Neural crest cell (in vitro differentiated cells): ENCODE data around the gene CCDC184. TPM values are rescaled to one million over a fixed set of nuclear protein-coding genes. Genes with fewer than 3 reads are reported as not detected.

Experiments used
- DNase-seq: peaks from one replicate; pipeline ENCODE4 v3.0.0; 2021; ENCODE audit warnings: low read depth, mixed read lengths, low spot score
- H3K27ac Mint-ChIP-seq: one replicate; pipeline ENCODE4 v1.8.0; 2021; ENCODE audit warnings: mild to moderate bottlenecking, mixed read lengths; ENCODE audit not compliant: unreplicated experiment
- H3K27me3 Mint-ChIP-seq: 2 replicates; pipeline ENCODE4 v1.8.0; 2021; ENCODE audit warnings: low read depth, mild to moderate bottlenecking, mixed read lengths
- H3K36me3 Mint-ChIP-seq: 2 replicates; pipeline ENCODE4 v1.8.0; 2021; ENCODE audit warnings: low read depth, mild to moderate bottlenecking, mixed read lengths
- H3K4me1 Mint-ChIP-seq: 2 replicates; pipeline ENCODE4 v1.8.0; 2021; ENCODE audit warnings: mixed read lengths
- H3K4me3 Mint-ChIP-seq: one replicate; pipeline ENCODE4 v1.8.0; 2021; ENCODE audit warnings: mild to moderate bottlenecking, mixed read lengths
- H3K9me3 Mint-ChIP-seq: 2 replicates; pipeline ENCODE4 v1.8.0; 2021; ENCODE audit warnings: mixed read lengths
- total RNA-seq: library from RNA; stranded (reverse); gene quantifications from 2 replicates; pipeline ENCODE4 v1.2.1, GENCODE V29; 2021
- TF ChIP-seq, protein P1 (sequence below): fragments of 200-600 bp; sonication (generic); conservative IDR thresholded peaks from 2 replicates; pipeline ENCODE4 v1.5.0; 2021; ENCODE audit warnings: antibody characterized with exemption, mild to moderate bottlenecking

CCDC184 gene
- total RNA-seq, 1 donor from 2014 or later, result 12.6 TPM

DNA sequence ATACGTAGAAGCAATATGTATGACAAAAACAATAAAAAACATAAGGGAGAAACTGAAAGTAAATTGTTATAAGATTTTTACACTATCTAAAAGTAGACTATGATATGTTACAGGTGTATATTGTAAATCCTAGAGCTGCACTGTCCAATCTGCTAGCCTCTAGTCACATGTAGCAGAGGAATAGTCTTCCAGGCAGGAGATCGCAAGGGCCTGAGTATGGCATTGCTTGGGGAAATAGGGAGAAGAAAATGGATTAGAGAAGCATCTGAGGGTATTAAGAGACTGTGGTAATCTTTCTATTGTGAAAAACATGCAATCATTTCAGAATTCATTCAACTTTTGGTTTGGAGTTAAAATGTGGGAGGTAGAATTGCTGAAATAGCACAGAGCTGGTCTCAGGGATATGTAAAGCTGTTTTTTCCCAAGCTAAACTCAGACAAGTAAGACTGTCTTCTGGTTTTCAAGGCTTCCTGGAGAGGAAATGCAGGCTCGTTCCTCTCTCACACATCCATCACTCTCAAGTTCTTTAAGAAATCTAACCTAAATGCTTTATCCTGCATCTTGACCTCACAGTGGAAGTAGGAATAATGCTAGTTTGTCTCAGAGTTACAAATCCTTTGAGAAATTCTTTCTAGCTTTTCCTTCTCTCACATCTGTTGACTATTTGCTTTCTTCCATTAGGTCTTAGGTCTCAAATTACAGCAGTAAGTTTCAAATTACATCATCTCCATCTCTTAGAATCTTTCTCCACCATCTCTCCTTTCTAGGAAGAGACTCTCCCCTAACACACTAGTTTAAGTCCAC lies 7.6 kb upstream of the CCDC184 start:
- Mint-ChIP-seq H3K9me3 (no peaks in the 10 kb centered on the region), H3K4me3 (no peak overlapping the region), H3K27me3 (peaks cover 18% of the 10 kb centered on the region), H3K36me3 (no peaks in the 10 kb centered on the region), H3K27ac (no peak overlapping the region), H3K4me1 (peaks cover 10% of the 10 kb centered on the region)
- TF ChIP-seq, protein P1, sequence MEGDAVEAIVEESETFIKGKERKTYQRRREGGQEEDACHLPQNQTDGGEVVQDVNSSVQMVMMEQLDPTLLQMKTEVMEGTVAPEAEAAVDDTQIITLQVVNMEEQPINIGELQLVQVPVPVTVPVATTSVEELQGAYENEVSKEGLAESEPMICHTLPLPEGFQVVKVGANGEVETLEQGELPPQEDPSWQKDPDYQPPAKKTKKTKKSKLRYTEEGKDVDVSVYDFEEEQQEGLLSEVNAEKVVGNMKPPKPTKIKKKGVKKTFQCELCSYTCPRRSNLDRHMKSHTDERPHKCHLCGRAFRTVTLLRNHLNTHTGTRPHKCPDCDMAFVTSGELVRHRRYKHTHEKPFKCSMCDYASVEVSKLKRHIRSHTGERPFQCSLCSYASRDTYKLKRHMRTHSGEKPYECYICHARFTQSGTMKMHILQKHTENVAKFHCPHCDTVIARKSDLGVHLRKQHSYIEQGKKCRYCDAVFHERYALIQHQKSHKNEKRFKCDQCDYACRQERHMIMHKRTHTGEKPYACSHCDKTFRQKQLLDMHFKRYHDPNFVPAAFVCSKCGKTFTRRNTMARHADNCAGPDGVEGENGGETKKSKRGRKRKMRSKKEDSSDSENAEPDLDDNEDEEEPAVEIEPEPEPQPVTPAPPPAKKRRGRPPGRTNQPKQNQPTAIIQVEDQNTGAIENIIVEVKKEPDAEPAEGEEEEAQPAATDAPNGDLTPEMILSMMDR, result no peak
- DNase-seq, result no peak

DNA sequence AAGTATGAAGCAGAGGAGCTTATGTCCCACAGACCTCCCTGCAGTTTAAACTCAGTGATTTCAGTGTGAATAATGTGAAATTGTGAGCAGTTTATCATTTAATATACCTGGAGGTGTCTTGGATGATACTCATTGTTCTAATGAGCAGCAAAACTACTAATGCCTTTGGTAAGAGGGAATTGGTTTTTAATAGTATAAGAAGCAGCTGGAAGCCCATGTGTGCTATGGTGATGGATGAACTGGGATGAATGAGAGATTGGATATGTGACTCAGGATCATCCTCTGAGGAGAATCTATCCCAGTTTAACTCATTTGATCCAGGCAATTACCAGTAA lies 7.1 kb upstream of the CCDC184 start:
- H3K9me3 Mint-ChIP-seq, result no peaks in the 10 kb centered on the region
- DNase-seq, result no peak
- H3K27ac Mint-ChIP-seq, result no peak overlapping the region
- TF ChIP-seq, protein P1, result no peak
- H3K27me3 Mint-ChIP-seq, result peaks cover 23% of the 10 kb centered on the region
- no peak overlapping the region for H3K4me3 Mint-ChIP-seq
- peaks cover 10% of the 10 kb centered on the region for H3K4me1 Mint-ChIP-seq
- no peaks in the 10 kb centered on the region for H3K36me3 Mint-ChIP-seq

DNA sequence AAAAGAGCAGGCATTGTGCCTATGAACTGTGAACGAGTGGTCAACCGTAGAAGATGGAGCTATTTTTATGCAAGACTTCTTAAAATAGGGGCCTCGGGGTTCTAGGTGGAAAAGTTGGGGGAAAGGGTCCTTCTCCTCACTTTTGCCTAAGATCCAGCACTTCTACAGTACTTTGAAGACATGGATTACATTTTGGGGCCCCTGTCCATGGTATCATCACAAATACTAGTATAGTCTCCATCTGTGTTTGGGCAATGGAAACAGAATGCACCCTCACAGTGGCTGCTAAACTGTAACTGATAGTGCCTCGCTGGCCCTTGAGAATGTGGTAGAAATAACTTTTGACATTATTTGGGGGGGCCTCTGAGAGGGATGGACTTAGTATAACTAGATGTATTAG lies 5.5 kb upstream of the CCDC184 start:
- no peak for DNase-seq
- H3K4me3 Mint-ChIP-seq, result no peak overlapping the region
- H3K9me3 Mint-ChIP-seq, result no peaks in the 10 kb centered on the region
- peaks cover 19% of the 10 kb centered on the region for H3K4me1 Mint-ChIP-seq
- no peak overlapping the region for H3K27ac Mint-ChIP-seq
- TF ChIP-seq, protein P1, result no peak
- peaks cover 37% of the 10 kb centered on the region for H3K27me3 Mint-ChIP-seq
- no peaks in the 10 kb centered on the region for H3K36me3 Mint-ChIP-seq

DNA sequence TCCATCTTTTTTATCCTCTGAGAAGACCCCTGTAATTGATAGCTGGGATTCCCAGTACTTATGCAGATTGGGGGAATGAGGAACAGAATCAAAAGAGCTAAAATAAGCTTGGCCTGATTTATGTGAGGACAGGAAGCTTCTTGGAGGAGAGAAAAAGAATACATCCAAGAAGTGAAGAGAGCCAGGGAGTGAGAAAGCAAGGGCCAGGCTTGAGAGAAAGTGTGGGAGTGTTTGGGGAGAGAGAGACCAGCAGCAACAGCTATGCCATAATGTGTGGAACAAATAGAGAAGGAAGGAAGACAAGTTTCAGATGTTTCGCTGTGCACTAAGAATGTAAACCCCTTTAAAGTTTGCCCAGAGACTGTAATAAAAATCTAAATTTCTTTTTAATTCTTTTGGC lies 4.0 kb upstream of the CCDC184 start:
- Mint-ChIP-seq H3K27me3 (peaks cover 46% of the 10 kb centered on the region), H3K27ac (no peak overlapping the region), H3K4me1 (peaks cover 24% of the 10 kb centered on the region), H3K36me3 (no peaks in the 10 kb centered on the region), H3K4me3 (no peak overlapping the region), H3K9me3 (no peaks in the 10 kb centered on the region)
- TF ChIP-seq, protein P1, result no peak
- no peak for DNase-seq

DNA sequence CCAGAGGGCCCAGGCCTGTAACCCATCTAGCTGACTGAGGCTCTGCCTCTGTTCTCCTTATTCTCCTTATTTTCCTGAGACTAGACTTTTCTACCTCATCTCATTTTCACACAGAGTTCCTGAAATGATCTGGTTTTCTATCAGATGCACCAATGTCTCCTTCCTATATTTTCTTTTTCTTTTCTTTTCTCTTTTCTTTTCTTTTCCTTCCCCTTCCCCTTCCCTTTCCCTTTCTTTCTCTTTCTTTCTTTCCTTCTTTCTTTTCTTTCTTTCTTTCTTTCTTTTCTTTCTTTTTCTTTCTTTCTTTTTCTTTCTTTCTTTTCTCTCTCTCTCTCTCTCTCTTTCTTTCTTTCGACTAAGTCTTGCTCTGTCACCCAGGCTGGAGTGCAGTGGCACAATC lies 3.0 kb upstream of the CCDC184 start:
- no peak overlapping the region for H3K27ac Mint-ChIP-seq
- H3K9me3 Mint-ChIP-seq, result no peaks in the 10 kb centered on the region
- H3K27me3 Mint-ChIP-seq, result peaks cover 56% of the 10 kb centered on the region
- peaks cover 33% of the 10 kb centered on the region for H3K4me1 Mint-ChIP-seq
- TF ChIP-seq, protein P1, result no peak
- no peak for DNase-seq
- H3K4me3 Mint-ChIP-seq, result no peak overlapping the region
- no peaks in the 10 kb centered on the region for H3K36me3 Mint-ChIP-seq
